Kidney capillary endothelial cell (primary cell): ENCODE measurements around the gene CCNH.

Experiments used
- DNase-seq: peaks from one replicate; pipeline ENCODE4 v3.0.0-alpha.2; 2018; ENCODE audit warnings: low spot score

CCNH gene

DNA sequence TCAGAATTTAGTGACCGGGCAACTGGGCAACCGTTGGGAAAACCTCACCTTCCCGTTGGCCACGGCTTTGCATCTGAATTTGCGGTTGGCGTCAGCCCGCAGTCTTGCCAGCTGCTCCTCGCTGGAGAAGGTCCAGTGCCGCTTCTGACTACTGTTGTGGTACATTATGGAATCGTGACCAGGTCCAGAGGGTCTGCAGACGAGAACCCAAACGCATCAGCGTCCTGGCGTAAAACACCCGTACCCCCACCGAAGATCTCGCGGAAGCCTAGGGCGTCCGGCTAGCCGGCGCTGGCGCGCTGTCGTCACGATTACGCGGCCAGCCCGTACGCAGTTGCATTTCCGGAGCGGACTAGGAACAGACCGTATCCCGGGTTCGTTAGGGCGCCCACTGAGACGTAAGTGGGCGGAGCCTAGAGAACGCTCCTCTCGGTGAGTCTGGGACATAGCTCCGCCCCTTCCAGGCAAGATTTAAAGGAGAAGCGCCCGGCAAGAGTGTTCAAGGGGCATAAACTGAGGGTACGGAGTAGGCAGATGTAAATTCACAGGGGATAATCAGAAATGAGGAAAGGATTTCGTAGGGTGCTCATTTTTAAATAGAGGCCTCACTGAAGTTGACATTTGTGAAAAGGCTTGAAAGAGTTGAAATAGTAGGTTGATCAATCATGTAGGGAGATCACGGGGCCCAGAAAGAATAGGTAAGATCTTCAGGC lies at the start of gene CCNH:
TSS of gene CCNH (minus strand) at position 301 of the 713 bp plus-strand sequence. CDS start at position 165, 136 bp downstream.
- DNase-seq, result peak; percentile 98

DNA sequence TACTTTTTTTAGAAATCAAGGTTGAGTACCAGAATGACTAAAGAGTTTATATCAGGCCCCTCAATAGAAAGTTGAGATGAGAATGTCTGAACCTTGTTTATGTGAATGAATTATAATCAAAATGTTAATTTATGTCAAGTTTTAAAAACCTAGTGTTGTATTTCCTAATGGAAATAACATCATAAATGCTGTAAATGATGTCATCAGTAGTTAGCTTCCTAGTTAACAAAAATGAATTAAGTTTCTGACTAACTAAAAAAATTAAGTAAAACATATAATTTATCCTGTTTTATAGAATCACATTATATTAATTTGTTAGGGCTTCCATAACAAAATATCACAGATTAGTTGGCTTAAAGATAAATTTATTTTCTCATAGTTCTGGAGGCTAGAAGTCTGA lies 45.0 kb upstream of the CCNH start:
- DNase-seq, result no peak

DNA sequence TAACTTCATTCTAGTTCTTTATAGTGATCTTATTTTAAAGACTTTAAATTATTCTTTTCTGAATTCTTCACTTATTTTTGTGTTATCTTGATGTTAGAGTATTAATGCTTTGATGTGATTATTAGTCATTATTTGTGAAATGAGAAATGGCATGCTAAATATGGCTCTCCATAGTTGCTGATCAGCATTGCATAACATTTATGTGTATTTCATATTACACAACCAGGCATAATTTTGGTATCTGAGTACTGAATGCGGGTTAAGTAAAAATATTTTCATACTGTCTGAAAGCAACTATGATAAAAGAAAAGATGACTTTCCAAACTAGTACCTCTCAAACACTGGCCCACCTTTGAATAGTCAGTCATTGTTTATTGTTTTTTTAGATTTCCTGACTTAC lies 41.1 kb upstream of the CCNH start:
- DNase-seq, result no peak

DNA sequence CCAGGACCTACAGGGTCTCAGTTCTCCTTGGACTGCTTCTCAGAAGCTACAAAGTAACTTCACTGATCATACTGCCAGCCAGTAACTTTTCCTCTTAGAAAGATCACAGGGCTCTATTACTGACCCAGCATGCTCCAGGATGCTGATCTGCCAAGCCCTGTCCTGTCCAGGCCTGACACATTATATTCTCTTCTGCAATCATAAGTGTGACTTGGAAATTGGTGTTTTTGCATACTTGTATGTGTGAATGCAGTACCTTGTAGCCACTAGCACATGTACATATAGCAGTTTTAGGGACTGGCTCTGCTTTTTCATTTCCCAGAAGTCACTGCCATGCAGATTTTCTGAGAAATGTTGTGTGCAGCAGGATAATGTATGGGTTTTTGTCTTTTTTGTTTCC lies 40.1 kb upstream of the CCNH start:
- no peak for DNase-seq

DNA sequence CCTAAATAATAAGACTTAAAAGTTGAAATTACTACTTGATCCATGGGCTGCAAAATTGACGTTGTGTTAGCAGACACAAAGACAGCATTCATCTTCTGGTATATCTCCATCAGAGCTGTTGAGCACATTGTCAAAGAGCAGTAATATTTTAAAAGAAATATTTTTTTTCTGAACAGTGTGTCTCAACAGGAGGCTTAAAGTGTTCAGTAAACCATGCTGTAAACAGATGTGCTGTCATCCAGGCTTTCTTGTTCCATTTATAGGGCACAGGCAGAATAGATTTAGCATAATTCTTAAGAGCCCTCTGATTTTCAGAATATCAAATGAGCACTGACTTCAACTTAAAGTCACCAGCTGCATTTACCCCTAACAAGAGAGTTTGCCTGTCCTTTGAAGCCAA lies 29.7 kb upstream of the CCNH start:
- DNase-seq, result no peak

DNA sequence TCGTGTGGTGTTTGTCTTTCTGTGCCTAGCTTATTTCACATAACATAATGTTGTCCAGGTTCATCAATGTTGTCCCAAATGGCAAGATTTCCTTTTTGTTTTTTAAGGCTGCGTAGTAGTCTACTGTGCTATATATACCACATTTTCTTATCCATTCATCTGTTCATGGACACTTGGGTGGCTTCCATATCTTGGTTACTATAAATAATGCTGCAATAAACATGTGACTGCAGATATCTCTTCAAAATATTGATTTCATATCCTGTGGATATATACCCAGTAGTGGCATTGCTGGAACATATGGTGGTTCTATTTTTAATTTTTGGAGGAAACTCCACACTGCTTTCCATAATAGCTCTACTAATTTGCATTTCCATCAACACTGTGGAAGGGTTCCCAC lies 25.5 kb upstream of the CCNH start:
- no peak for DNase-seq

DNA sequence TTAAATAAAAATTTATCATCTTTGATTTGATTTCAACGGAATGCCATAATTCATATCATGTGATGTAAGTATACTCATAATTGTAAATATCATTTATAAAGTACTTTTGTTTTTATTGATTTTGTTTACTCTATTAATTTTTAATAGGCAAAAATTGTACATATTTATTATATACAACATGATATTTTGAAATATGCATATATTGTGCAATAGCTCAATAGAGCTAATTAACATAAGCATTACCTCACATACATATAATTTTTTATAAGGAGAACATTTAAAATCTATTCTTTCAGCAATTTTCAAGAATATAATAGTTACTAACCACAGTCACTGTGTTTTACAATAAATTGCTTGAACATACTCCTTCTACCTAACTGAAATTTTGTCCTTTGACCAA lies 25.0 kb upstream of the CCNH start:
- DNase-seq, result no peak

DNA sequence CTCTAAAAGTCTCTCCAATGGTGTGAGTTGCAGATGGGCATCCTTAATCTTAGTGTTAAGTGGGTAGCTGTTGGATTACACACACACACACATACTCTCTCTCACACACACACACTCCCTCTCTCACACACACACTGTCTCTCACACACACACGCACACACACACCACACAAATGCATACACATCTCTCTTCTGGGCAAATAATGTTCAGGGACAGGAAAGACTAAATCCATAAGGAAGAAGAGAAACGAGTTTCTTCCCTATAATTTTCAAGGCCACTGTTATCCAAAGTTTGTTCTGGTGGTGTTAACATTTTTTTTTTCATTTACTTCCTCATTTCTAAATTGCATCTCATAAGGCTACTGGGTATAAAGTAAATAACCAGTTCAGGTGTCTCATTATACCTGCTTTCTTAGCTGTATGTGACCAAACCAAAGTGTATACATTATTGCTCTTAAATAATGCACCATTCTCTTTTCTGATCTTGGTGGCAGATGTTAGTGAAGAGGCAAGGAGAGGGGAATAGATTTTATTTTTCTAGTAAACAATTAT lies 22.5 kb upstream of the CCNH start:
- DNase-seq, result no peak

DNA sequence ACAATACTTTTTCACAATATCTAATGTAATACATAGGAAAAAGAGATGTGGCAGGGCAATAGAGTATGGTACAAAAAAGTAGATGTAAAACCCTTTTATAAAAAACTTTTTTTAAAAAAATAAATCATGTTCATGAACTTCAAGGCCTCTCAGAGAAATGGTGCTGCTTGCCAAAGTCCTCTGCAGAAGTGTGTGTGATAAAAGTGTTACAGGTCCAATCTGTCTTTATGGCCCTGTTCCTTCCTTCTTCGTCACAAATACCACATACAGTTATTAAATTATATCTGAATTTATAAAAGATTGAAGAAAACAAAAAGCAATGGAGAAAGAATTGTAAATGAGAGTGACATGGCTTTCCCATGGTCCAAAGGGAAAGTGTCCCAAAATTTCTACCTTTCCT lies 21.7 kb upstream of the CCNH start:
- DNase-seq, result no peak

DNA sequence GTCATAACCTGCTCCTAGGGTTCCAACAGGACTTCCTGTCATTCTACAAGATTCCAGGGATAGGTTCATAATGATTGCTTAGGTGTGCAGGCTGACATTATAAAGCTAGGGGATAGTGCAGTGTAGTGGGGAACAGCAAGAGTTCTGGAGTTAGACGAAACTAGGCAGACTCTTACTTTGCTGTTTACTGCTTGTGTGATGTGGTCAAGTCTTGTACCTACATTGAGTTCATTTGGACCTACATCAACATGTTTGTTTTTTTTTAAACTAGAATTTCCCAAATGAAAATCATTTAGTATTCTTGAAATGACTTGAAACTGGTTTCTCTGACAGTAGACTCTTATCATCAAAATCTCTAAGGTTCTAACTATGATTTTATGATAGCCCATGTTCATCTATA lies 21.2 kb upstream of the CCNH start:
- no peak for DNase-seq

DNA sequence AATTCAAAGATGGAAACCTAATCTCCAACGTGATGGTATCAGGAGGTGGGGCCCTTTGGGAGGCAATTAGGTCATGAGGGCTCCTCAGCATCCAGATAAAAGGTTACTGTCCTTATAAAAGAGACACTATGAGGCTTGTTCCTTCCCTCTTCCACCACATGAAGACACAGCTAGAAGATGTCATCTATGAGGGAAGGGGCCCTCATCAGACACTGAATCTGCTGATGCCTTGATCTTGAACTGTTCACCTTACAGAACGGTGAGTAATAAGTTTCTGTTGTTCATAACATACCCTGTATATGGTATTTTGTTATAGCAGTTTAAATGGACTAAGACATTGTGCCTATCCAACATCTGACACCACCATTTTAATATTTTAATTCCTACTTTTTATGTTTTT lies 19.7 kb upstream of the CCNH start:
- DNase-seq, result no peak

DNA sequence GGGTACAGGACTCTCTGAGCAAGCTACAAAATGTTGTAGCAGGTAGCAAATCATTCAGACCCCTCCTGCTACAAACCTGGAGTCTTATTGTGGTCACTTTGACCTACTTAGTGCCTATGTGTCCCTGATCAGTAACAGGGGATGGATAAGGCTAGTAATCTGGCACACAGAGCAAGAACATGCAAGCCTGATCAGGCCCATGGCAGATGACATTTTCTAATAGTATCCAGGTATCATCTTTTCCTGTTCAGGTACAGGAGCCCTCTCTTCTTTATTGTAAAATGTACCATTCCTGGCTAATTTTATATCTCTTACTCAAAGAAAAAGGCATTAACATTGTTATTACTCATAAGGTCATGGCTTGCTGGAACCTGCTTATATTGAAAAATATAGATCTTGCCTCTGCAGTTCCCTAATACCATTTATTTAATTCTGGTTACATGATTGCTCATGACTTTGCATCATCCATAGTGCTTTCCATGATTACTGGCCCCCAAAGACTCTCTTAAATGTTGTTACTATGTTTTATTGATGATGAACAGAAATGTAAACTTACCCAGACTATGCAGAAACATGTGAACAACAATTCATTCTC lies 18.2 kb upstream of the CCNH start:
- DNase-seq, result no peak

DNA sequence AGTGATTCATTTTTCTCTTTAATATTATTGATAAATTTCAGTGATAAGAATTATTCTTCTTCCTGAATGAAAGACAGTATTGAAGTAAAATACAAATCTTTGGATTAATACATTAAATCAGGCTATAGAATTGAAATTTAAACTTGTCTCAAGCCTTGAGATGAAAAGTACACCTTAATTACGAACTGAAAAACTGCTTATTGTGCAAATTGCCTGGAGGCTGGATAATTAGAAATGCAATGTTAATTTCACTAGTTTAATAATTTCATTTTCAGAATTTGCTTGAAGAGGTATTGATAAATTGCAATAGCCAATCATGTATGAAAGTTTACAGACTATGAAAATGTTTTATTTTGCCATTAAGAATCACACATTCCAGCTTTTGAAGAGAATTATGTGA lies 11.0 kb upstream of the CCNH start:
- DNase-seq, result no peak

DNA sequence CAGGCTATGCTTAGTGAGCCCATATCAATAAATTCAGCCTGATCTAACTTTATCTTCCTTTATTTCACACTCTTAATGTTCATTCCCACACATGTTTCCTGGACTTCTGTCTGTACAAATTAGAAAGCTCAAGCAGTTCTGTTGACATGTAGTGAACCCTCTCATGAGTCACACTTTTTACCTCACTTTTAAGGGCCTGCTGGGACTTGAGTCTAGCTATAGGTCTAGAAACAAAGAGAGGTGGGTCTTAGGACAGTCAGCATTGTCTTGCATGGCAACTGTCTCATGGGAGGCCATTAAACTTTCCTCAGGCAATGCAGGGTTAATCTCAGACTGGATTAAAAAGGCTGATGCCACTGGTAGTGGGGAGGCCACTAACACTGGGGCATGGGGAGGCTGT lies 8.6 kb upstream of the CCNH start:
- no peak for DNase-seq

DNA sequence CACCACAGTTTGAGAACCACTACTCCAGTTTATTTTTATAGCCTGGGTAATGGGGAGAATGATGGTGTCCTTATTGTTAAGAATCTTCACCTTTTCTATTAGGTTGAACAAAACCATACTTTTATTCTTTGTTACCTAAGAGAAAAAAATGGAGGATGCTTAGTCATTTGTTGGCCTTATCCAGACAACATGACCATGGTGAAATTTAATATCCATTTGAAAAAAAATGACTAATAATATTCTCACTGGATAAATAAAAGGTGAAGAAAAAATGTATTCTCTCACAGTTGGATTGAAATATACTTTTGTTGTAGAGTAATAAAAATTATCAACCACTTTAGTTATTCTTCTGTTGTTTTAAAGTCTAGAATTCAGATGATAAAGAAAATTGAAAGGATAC lies 5.8 kb upstream of the CCNH start:
- DNase-seq, result no peak

DNA sequence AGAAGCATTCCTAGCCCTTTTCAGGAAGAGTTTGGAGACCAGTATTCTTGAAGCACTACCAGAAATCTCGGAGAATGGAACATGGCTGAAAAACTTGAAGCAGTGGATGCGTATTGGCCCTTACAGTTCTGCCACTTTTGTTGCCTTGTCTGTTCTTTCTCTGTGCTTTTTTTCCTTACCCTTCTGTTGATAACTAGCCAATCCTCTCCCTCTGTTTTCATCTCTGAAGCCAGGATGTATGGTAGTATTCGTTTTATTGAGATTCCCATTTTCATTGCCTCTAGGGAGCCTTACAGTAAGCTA lies 564 bp upstream of the CCNH start:
- DNase-seq, result no peak

DNA sequence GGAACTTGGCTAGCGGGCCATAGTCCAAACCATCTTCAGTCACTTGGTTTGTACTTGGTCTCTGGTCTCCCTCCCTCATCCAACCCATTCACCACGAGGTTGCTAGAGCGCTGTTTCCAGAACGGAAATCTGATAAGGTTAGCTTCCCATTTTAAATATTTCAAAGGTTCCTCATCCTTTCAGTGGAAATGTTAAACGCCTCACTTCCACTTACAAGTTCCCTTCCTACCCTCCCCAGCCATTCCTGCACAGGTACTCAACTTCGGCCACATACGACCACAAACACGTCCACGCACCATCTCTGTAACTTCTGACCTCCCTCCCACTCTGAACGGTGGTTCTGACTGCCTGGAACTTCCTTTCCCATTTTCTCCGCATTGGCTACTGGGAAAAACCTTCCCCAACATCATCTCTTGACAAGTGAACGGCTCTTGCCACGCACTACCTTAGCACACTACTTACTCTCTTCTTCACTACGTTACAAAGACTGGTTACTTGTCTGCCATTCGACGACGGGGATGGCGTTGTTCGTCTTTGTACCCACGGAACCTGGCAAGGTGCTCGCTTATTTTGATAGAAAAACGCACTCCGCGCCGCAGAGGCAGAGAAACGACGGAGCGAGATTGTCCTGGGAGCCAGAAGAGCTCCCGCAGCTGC lies 629 bp downstream of the CCNH start:
- DNase-seq, result peak; percentile 34

DNA sequence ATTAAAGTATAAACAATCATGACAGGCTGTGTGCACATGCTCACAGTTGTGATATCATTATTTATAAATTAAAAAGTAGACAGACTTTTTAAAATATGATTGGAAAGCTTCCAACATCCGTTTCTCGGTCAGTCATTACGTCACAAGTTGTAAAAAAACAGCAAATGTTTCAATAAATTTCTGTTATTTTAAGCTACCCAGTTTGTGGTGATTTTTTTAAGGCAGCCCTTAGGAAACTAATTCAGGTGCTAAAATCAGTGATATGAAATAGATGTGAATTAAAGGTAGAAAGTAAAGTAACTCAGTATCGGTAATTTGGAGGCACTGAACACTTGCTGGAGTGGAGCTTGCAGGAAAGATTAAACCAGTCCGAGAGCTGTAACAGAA lies 1.2 kb downstream of the CCNH start:
- DNase-seq, result no peak

DNA sequence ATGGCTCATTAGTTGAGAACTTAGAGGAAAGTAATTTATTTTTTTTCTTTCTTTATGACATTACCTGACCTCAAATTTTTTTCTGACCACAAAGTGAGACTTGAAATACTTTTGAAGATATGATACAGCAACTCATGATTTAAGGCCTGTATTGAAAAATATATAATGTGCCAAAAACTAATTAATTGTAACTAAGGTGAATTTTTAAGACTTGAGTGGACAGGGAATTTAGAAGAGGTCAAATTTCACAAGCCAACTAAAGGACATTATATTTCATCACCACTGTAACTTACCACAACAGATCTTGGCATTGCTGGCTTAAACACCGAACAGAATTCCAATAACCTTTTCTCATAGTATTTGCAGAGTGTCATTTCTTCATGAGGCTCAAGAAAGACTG lies 1.8 kb downstream of the CCNH start:
- no peak for DNase-seq

DNA sequence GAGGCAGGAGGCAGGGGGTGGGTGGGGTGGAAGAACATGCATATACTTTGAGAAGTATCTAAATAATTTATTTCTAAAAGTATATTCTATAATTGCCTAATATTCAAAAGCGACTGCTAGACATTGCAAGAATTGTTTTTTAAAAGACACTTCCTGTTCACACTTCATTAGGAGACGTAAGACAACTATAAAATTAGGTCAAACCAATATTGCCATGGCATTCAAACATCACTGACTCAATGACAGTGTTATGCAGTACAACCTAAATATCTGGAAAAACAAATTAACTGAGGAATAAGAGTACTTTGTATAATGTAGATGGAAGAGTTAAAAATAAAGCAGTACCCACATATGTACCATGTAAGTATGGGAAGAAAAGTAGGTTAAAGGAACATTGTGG lies 4.5 kb downstream of the CCNH start:
- no peak for DNase-seq

DNA sequence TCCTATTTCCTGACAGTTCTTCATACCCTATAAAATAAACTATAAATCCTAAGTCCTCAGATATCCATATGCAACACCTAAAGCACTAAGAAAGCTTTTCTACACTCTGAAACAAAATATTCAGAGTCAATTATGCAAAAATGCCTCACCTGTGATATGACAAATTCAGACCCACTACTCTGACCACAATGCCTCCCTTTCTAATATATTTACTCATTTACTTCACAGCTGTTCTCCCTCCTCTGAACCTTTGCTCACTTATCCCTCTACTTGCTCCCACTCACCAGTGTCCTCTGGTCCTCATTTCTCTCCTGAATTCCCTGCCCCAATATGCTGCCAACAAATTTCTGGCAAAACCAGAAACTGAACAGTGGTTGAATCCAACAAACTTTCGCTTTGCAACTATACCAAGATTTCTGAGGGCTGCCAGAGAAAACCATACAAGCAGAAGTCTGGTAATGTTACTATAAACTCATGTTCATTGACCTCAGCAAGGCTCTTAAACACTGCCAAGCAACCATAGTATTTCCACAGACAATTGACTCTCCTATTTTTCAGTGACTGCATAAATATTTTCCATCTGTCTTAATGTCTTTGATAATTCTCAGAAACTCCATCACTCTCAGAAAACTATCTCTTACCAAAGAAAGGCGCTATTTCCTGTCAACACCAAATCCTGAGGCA lies 7.1 kb downstream of the CCNH start:
- no peak for DNase-seq

DNA sequence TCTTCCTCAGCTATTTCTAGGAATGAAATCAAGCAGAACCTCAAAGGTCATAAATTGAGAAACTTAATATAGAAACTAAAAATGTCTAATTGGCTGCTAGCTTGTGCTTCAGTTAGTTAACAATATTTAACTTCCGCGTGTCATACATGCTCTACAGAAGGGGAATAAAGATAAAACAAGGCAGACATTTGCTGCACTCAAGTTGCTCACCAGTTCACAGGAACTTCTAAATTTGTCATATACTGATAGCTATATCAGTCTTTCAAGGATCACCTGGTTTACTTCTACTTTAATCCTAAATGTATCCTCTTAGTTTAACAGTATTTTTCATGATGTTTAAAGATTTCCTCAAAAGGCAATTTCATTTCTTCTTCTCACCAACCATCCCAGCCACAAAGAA lies 8.4 kb downstream of the CCNH start:
- no peak for DNase-seq

DNA sequence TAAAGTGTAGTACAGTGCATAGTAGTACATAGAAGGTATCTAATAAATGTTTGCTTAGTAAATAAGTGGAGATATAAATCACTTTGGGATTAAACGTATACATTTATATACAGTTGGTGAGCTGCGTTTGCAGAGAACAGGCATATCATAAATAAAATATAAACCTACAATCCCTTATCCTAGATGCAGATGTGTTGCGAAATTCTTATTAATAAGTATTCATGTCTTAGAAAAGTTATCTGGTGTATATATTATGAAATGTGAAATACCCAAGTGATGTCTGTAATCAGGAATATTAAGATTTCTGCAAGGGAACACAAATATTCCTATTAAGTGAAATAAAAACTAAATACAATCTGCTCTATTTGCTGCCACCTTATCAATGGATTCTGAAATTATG lies 8.8 kb downstream of the CCNH start:
- DNase-seq, result no peak
